ENCODE results near the gene SLC22A5.
A peak's percentile ranks its signal among the peaks of the same experiment; 100 is the strongest.

The SLC22A5 gene

DNA sequence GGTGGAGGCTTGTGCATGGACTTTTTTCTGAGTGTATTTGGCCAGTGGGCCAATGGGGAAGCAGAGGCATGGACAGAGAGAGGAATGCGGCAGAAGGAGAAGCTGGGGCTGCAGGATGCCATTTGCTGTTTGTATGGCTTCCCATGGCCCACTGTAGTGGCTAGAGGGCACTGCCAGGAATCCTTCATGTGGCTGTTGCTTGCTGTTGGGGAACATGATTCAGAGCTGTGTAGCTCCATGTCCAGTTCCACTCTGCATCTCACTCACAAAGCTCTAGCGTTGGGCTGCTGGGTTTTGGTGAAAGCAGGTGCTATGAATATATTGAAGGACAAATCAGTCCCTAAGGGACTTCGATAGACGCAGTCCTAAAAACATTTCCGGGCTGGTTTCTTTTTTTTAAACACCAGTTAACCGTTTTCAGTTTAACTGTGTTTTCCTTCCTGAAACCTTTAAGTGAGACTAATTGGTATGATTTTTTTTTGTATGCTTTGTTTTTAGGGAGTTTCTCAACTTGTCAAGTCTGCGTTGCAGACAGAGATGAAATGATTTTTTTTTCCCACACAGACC is 51.3 kb downstream of the SLC22A5 start:
- no peak for TF ChIP-seq CTCF (conservative IDR thresholded peaks at IDR 0.05)

GRCh38 chr5:132421462-132421861 is 52.0 kb downstream of the SLC22A5 start:
- H3K27ac ChIP-seq: no peak overlapping the region
- no peak for TF ChIP-seq CTCF (conservative IDR thresholded peaks at IDR 0.05)

More for the DNA sequence above, 51.3 kb downstream of the SLC22A5 start:
- H3K27ac ChIP-seq: peak overlapping the region; percentile 48; the same call in 1 of the 2 replicates

DNA sequence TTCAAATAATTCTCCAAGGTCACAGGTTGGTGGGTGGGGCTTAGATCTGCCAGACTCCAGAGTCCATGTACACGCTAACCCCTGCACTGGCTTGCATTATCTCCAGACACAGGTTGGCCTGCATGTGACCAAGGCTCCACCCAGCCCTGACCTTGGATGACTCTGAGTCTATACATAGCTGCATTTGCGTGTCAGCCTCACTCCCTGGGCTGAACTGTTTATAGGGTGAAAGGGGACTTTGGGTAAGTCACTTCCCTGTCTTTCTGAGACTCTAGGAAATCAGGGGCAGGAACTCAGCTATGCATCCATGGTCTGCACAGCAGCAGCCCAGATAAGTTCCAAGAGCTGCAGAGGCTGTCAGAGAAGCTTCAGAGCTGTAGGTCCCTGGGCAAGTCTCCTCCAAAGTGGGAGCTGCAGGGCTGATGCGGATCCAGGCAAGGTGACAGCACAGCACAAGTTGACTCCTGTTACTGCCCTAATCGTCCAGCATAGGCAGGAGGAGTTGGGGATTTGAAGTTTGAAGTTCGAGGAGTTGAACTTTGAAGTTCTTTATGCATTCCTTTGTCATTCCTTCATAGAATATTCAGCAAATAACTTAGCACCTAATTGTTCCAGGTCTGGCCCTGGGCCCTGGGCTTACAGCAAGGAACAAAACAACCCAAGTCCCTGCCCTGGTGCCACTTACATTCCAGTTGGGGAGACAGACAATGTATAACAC is 53.4 kb downstream of the SLC22A5 start:
- no peak for TF ChIP-seq CTCF (conservative IDR thresholded peaks at IDR 0.05)
- no peak overlapping the region for H3K27ac ChIP-seq

DNA sequence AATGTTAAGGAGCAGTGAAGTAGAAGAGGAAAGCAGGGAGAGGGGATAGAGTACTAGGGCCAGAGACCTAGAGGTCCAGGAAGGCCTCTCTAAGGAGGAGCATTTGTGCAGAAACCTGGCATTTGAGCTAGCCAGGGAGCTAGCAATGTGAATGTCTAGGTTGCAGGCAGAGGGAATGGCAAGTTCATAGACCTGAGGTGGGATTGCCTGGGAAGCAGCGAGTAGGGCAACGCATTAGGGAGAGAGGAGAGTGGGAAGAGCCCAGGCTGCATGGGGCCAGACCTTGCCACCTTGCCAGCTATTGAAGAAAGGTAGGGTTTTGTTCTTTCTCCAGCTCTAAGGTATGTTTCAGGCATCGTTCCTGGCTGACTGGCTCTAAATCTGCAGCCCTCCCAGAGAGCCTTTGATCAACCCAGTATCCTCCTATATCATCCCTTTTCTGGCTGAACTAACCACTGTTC is 54.0 kb downstream of the SLC22A5 start:
- no peak for TF ChIP-seq CTCF (conservative IDR thresholded peaks at IDR 0.05)
- H3K27ac ChIP-seq: no peak overlapping the region

DNA sequence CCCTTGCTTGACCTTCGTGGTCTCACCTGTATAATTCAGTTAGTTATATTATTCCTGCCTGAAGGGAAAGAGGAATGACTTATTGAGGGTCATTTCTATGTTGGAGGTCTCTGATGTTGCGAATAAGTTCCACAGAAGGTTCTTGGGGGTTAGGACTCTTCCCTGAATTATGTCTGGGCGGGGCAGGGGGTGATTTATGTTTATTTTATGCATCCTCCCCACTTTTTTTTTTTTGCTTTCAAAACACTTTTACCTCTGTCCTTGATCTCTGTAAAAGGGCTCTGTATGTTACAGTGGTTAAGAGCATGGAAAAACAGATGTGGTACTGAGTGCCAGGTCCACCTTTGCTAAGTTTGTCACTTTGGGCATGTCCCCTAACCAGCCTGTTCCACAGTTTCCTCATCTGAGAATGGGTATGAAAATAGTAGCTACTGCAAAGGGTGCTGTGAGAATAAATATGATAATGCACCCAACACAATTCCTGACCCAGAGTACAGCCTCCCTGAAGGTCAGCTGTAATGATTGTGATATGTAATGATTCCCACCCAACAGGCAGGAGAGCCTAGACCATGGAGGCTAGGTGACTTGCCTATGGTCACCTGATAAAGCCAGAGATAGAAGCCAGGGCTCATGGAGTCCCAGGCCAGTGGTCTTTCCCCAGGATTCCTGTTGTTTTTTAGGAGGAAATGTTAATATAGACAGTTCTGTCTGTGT is 54.8 kb downstream of the SLC22A5 start:
- no peak for TF ChIP-seq CTCF (conservative IDR thresholded peaks at IDR 0.05)
- no peak overlapping the region for H3K27ac ChIP-seq

- H3K27ac ChIP-seq: peak overlapping the region; percentile 80
- no peak for TF ChIP-seq CTCF (conservative IDR thresholded peaks at IDR 0.05)
These were observed 55.8 kb downstream of the SLC22A5 start for GRCh38 chr5:132425009-132425937.

Measured in VCaP (cell line).